HCT116 (cell line): ENCODE results near the gene MAML3. TPM values are rescaled to one million over a fixed set of nuclear protein-coding genes. Genes with fewer than 3 reads are reported as not detected.

Experiments
- ATAC-seq: fragments of 200-7000 bp; cut with Tn5 transposase; 2 replicates; pipeline ENCODE4 v1.9.1; 2020; ENCODE audit warnings: mild to moderate bottlenecking, moderate library complexity
- BruUV-seq: library from RNA; stranded (reverse); fragments of 400-500 nt; replicated peaks from 2 replicates; lab custom pipeline; 2021; lab: Mats Ljungman, UMichigan
- CTCF ChIA-PET: fragments of 300-600 bp; sonication (Branson Sonifier 250); formaldehyde crosslinking; loops from one replicate; lab custom pipeline; 2021; ENCODE audit warnings: antibody characterized with exemption; lab: Charles Lee
- POLR2A ChIA-PET: fragments of 300-600, 350-600 bp; sonication (Branson Sonifier 250); formaldehyde crosslinking; loops from one replicate; lab custom pipeline; 2021; ENCODE audit warnings: antibody characterized with exemption; lab: Charles Lee
- RAD21 ChIA-PET, 2 experiments: fragments of 300-600 bp; sonication (Branson Sonifier 250); formaldehyde crosslinking; loops; one replicate each; lab custom pipeline; 2023; ENCODE audit warnings: low total read pairs in 2 of 2; ENCODE audit not compliant: uncharacterized antibody in 2 of 2, unreplicated experiment in 2 of 2, low non-redundant PET in 1 of 2; lab: Charles Lee
- DNase-seq: peaks from one replicate; pipeline ENCODE4 v3.0.0-alpha.2; 2010; ENCODE audit warnings: low read depth, low spot score
- H2AFZ ChIP-seq: fragments of 200-600 bp; shearing (Covaris generic), sonication (generic); 2 replicates; pipeline ENCODE4 v1.6.1; 2017; ENCODE audit warnings: low read depth, mixed run types, mixed read lengths, antibody characterized with exemption, low read length; ENCODE audit not compliant: poor library complexity, severe bottlenecking
- H3K27ac ChIP-seq: 2 replicates; pipeline ENCODE4 v1.5.1; 2012; ENCODE audit warnings: low read depth, low read length
- H3K27me3 ChIP-seq: fragments of 200-600 bp; sonication (generic); 2 replicates; pipeline ENCODE4 v1.6.1; 2016; ENCODE audit warnings: mixed run types, low read length, mixed read lengths; ENCODE audit not compliant: insufficient read depth
- H3K36me3 ChIP-seq, 2 experiments: fragments of 200-500 bp in 1 of 2; fragments of 200-600 bp in 1 of 2; sonication (Bioruptor generic) in 1 of 2; sonication (generic) in 1 of 2; 2 replicates each; pipeline versions ENCODE4 v1.5.1 to v1.6.1; 2014 to 2016; ENCODE audit warnings: low read length in 2 of 2, inconsistent platforms in 1 of 2, mixed read lengths in 1 of 2, mixed run types in 1 of 2; ENCODE audit not compliant: insufficient read depth in 2 of 2, control insufficient read depth in 1 of 2
- H3K4me1 ChIP-seq, 2 experiments: fragments of 200-600 bp in 1 of 2; sonication (generic) in 1 of 2; 2 replicates each; pipeline versions ENCODE4 v1.5.1 to v1.6.1; 2012 to 2017; ENCODE audit warnings: low read length in 2 of 2, inconsistent platforms in 1 of 2, mild to moderate bottlenecking in 1 of 2, mixed read lengths in 1 of 2, mixed run types in 1 of 2, moderate library complexity in 1 of 2; ENCODE audit not compliant: insufficient read depth in 2 of 2, control insufficient read depth in 1 of 2
- H3K4me2 ChIP-seq: fragments of 200-600 bp; sonication (generic); 2 replicates; pipeline ENCODE4 v1.6.1; 2017; ENCODE audit warnings: mixed run types, low read length, mixed read lengths
- H3K4me3 ChIP-seq, 2 experiments: fragments of 200-600 bp in 1 of 2; sonication (generic) in 1 of 2; replicated peaks in 1 of 2; 2 replicates each; pipeline ENCODE4 v1.5.1; 2011 to 2016; ENCODE audit warnings: low read length in 2 of 2, control low read depth in 1 of 2, low read depth in 1 of 2, mild to moderate bottlenecking in 1 of 2, mixed read lengths in 1 of 2, mixed run types in 1 of 2
- H3K79me2 ChIP-seq: fragments of 200-600 bp; sonication (generic); 2 replicates; pipeline ENCODE4 v1.6.1; 2017; ENCODE audit warnings: mild to moderate bottlenecking, mixed run types, low read length, moderate library complexity, mixed read lengths; ENCODE audit not compliant: insufficient read depth
- H3K9ac ChIP-seq: fragments of 200-600 bp; sonication (generic); 2 replicates; pipeline ENCODE4 v1.6.1; 2016; ENCODE audit warnings: low read length, mixed read lengths
- H3K9me2 ChIP-seq: fragments of 200-600 bp; sonication (generic), shearing (Covaris generic); 2 replicates; pipeline ENCODE4 v1.6.1; 2017; ENCODE audit warnings: mixed run types, mild to moderate bottlenecking, moderate library complexity; ENCODE audit not compliant: insufficient read depth
- H3K9me3 ChIP-seq, 2 experiments: fragments of 200-500 bp in 1 of 2; fragments of 200-600 bp in 1 of 2; sonication (Bioruptor generic) in 1 of 2; sonication (generic) in 1 of 2; 2 replicates each; pipeline ENCODE4 v1.6.1; 2014 to 2017; ENCODE audit warnings: low read length in 2 of 2, mixed read lengths in 2 of 2, inconsistent platforms in 1 of 2, low read depth in 1 of 2, mild to moderate bottlenecking in 1 of 2, mixed run types in 1 of 2, moderate library complexity in 1 of 2; ENCODE audit not compliant: control insufficient read depth in 1 of 2, insufficient read depth in 1 of 2
- H4K20me1 ChIP-seq: fragments of 200-600 bp; sonication (generic), shearing (Covaris generic); 2 replicates; pipeline ENCODE4 v1.6.1; 2017; ENCODE audit warnings: mixed run types, mild to moderate bottlenecking, moderate library complexity; ENCODE audit not compliant: insufficient read depth
- CBX3 ChIP-seq: IDR thresholded peaks from 2 replicates; pipeline ENCODE4 v1.6.1; 2012; ENCODE audit warnings: low read depth
- CEBPB ChIP-seq: IDR thresholded peaks from 2 replicates; pipeline ENCODE4 v1.6.1; 2012; ENCODE audit warnings: low read depth
- EZH2 ChIP-seq: fragments of 200-600 bp; sonication (generic); IDR thresholded peaks from 2 replicates; pipeline ENCODE4 v1.6.1; 2017; ENCODE audit warnings: antibody characterized with exemption, mixed run types
- POLR2A ChIP-seq: IDR thresholded peaks from 2 replicates; pipeline ENCODE4 v1.7.0; 2011; ENCODE audit warnings: borderline replicate concordance; ENCODE audit not compliant: insufficient read depth, insufficient read length; ENCODE audit errors: extremely low read depth
- RAD21 ChIP-seq: IDR thresholded peaks from 2 replicates; pipeline ENCODE4 v1.6.1; 2012; ENCODE audit warnings: low read depth, mild to moderate bottlenecking
- REST ChIP-seq: IDR thresholded peaks from 2 replicates; pipeline ENCODE4 v1.6.1; 2012; ENCODE audit warnings: low read depth
- ZBTB33 ChIP-seq: IDR thresholded peaks from 2 replicates; pipeline ENCODE4 v1.6.1; 2011; ENCODE audit warnings: mild to moderate bottlenecking, low read length, moderate library complexity; ENCODE audit not compliant: insufficient replicate concordance; ENCODE audit errors: extremely low read depth
- ZNF274 ChIP-seq: fragments of 200-500 bp; sonication (Bioruptor generic); IDR thresholded peaks from 2 replicates; pipeline ENCODE4 v1.6.1; 2014; ENCODE audit warnings: mild to moderate bottlenecking, low read depth, low read length, inconsistent platforms
- intact Hi-C: fragments of 100-400 bp; cut with micrococcal nuclease; formaldehyde crosslinking; loops from 2 replicates; pipeline ENCODE4 v1.10.0; 2022
- total RNA-seq: library from RNA; stranded (reverse); gene quantifications from one replicate; pipeline ENCODE4 v1.2.1, GENCODE V29; 2021; ENCODE audit not compliant: unreplicated experiment

The MAML3 gene
- total RNA-seq, 1 experiment from 2014 or later = 3.1 TPM

- no peaks in the 10 kb centered on the region for H3K27me3 ChIP-seq
- ChIA-PET CTCF (no interaction called here), RAD21 (no interaction called here), POLR2A (no interaction called here)
- no peaks in the 10 kb centered on the region for H3K79me2 ChIP-seq
- H3K9me3 ChIP-seq = no peaks in the 10 kb centered on the region
- intact Hi-C loops = no loop called here
- no peak overlapping the region for H3K27ac ChIP-seq
- H2AFZ ChIP-seq = no peak overlapping the region
- H3K9me2 ChIP-seq = no peaks in the 10 kb centered on the region
- BruUV-seq = no TSS peak
- H3K9ac ChIP-seq = no peak overlapping the region
- ATAC-seq (no peak), DNase-seq (no peak)
- H3K4me1 ChIP-seq = peaks cover 0 to 3% of the 10 kb centered on the region in 2 experiments; a peak in 1 of 4 replicates
- H3K4me2 ChIP-seq = no peak overlapping the region
- no peaks in the 10 kb centered on the region for H4K20me1 ChIP-seq
- TF ChIP-seq CEBPB (no peak), RAD21 (no peak), ZNF274 (no peak), CBX3 (no peak), REST (no peak), POLR2A (no peak), EZH2 (no peak), ZBTB33 (no peak)
- no peak overlapping the region for H3K4me3 ChIP-seq
- no peaks in the 10 kb centered on the region for H3K36me3 ChIP-seq
These were observed 99.1 kb downstream of the MAML3 start for GRCh38 chr4:140054861-140055260.
